ES-I3 (cell line): ENCODE results near the gene CDC37L1.
A peak's percentile ranks its signal among the peaks of the same experiment; 100 is the strongest.
"Not testable (repeated sequence)": the region's sequence is repeated elsewhere in the genome, so short reads cannot be mapped to it uniquely, and the experiment has no call there.

Source experiments
- H3K36me3 ChIP-seq: 2 replicates; pipeline ENCODE4 v1.6.1; 2013; ENCODE audit warnings: mild to moderate bottlenecking, low read length, control low read depth, moderate library complexity; ENCODE audit not compliant: insufficient read depth
- H3K4me1 ChIP-seq: 2 replicates; pipeline ENCODE4 v1.6.1; 2013; ENCODE audit warnings: mild to moderate bottlenecking, control low read depth, low read length; ENCODE audit not compliant: insufficient read depth
- H3K9ac ChIP-seq: 2 replicates; pipeline ENCODE4 v1.6.1; 2013; ENCODE audit warnings: low read depth, mild to moderate bottlenecking, low read length, moderate library complexity
- H3K9me3 ChIP-seq: 2 replicates; pipeline ENCODE4 v1.6.1; 2013; ENCODE audit warnings: mild to moderate bottlenecking, low read length, moderate library complexity; ENCODE audit not compliant: control insufficient read depth, insufficient read depth

Gene CDC37L1

GRCh38 chr9:4740638-4741364, 61.4 kb downstream of the CDC37L1 start, which contains the start of gene AK3:
Gene AK3, minus strand, starts transcription at chr9:4741202. Its CDS starts 115 bp downstream, at chr9:4741087.
- Histone ChIP-seq H3K36me3 (no peaks in the 10 kb centered on the region), H3K9ac (peak within 1 kb of the TSS; percentile 87), H3K9me3 (no peaks in the 10 kb centered on the region), H3K4me1 (peaks cover 11% of the 10 kb centered on the region)

GRCh38 chr9:4741365-4742089, 62.2 kb downstream of the CDC37L1 start:
- H3K9me3 ChIP-seq: no peaks in the 10 kb centered on the region
- H3K4me1 ChIP-seq: peaks cover 11% of the 10 kb centered on the region
- H3K36me3 ChIP-seq: no peaks in the 10 kb centered on the region

GRCh38 chr9:4742246-4742645, 62.9 kb downstream of the CDC37L1 start:
- Histone ChIP-seq H3K4me1 (peaks cover 11% of the 10 kb centered on the region), H3K9me3 (no peaks in the 10 kb centered on the region), H3K9ac (peak overlapping the region; percentile 87; the same call in 1 of the 2 replicates), H3K36me3 (no peaks in the 10 kb centered on the region)

More at GRCh38 chr9:4741365-4742089, 62.2 kb downstream of the CDC37L1 start:
- H3K9ac ChIP-seq: peak overlapping the region; percentile 87

- Histone ChIP-seq H3K4me1 (peaks cover 11% of the 10 kb centered on the region), H3K9me3 (no peaks in the 10 kb centered on the region), H3K9ac (0 out of 2 replicates have a peak overlapping the region, but pooled peaks have one; percentile 9), H3K36me3 (no peaks in the 10 kb centered on the region)
These were observed 63.9 kb downstream of the CDC37L1 start for GRCh38 chr9:4743131-4743875.

- Histone ChIP-seq H3K4me1 (peaks cover 11% of the 10 kb centered on the region; the same call in 1 of the 2 replicates), H3K36me3 (no peaks in the 10 kb centered on the region), H3K9me3 (no peaks in the 10 kb centered on the region), H3K9ac (no peak overlapping the region)
These were observed 67.1 kb downstream of the CDC37L1 start for GRCh38 chr9:4746278-4747030.

GRCh38 chr9:4748612-4749011, 69.2 kb downstream of the CDC37L1 start:
- Histone ChIP-seq H3K4me1 (no peaks in the 10 kb centered on the region), H3K36me3 (no peaks in the 10 kb centered on the region), H3K9me3 (no peaks in the 10 kb centered on the region), H3K9ac (no peak overlapping the region)

GRCh38 chr9:4750023-4750673, 70.8 kb downstream of the CDC37L1 start:
- H3K36me3 ChIP-seq: no peaks in the 10 kb centered on the region

GRCh38 chr9:4754530-4754929, 75.2 kb downstream of the CDC37L1 start:
- H3K9me3 ChIP-seq, H3K4me1 ChIP-seq, H3K9ac ChIP-seq, H3K36me3 ChIP-seq: not testable (repeated sequence)

More at GRCh38 chr9:4750023-4750673, 70.8 kb downstream of the CDC37L1 start:
- no peaks in the 10 kb centered on the region for H3K4me1 ChIP-seq
- H3K9ac ChIP-seq: no peak overlapping the region
- H3K9me3 ChIP-seq: no peaks in the 10 kb centered on the region

- H3K9me3 ChIP-seq: no peaks in the 10 kb centered on the region
- no peak overlapping the region for H3K9ac ChIP-seq
- H3K36me3 ChIP-seq: no peaks in the 10 kb centered on the region
- H3K4me1 ChIP-seq: no peaks in the 10 kb centered on the region
These were observed 75.7 kb downstream of the CDC37L1 start for GRCh38 chr9:4755026-4755609.

GRCh38 chr9:4756420-4756819, 77.1 kb downstream of the CDC37L1 start:
- Histone ChIP-seq H3K9me3 (no peaks in the 10 kb centered on the region), H3K9ac (no peak overlapping the region), H3K4me1 (no peaks in the 10 kb centered on the region), H3K36me3 (no peaks in the 10 kb centered on the region)
